Measurements from ENCODE around the gene SYT17. TPM values are rescaled to one million over a fixed set of nuclear protein-coding genes. Genes with fewer than 3 reads are reported as not detected.

The SYT17 gene
- total and polyA plus RNA-seq, 10 of the 15 experiments (the other 5 are each of a cell fraction or from before 2014, with no cell fraction given) = 3.7 to 12.3 (median 5.0) TPM

GRCh38 chr16:19135201-19135842 lies 32.7 kb upstream of the SYT17 start (continued):
- TF ChIP-seq ZBTB40 (IDR thresholded peaks at IDR 0.05; ENCODE audit: borderline replicate concordance) = no peak
- no peak for TF ChIP-seq MTA3 (IDR thresholded peaks at IDR 0.05; ENCODE audit: borderline replicate concordance, low read length)

- DNase-seq (ENCODE audit: low read depth, low spot score) (no peak), FAIRE-seq (no peak), ATAC-seq (no peak)
- no peak overlapping the region for H3K4me3 ChIP-seq
- H4K20me1 ChIP-seq (ENCODE audit: control insufficient read depth, insufficient read depth) = no peaks in the 10 kb centered on the region
- no peak overlapping the region for H2AFZ ChIP-seq (ENCODE audit: control insufficient read depth, low read depth, low read length)
- H3K9me3 ChIP-seq (replicated peaks; ENCODE audit: control insufficient read depth, insufficient read depth, low read length) = no peaks in the 10 kb centered on the region; the same call in 2 of the 3 replicates
- POLR2A ChIA-PET = no interaction called here
- peaks cover 26% of the 10 kb centered on the region for H3K4me1 ChIP-seq (ENCODE audit: control insufficient read depth, insufficient read depth, low read length)
- in situ Hi-C loops (cut with MboI) (no loop called here), intact Hi-C loops (cut with micrococcal nuclease; ENCODE audit: unreplicated experiment) (no loop called here)
- H3K9ac ChIP-seq (ENCODE audit: control insufficient read depth, insufficient read depth, low read length) = no peak overlapping the region
- H3K27ac ChIP-seq (ENCODE audit: control insufficient read depth, insufficient read depth) = no peak overlapping the region
- WGBS (ENCODE audit: insufficient coverage, insufficient replicate concordance, low lambda C conversion rate, missing lambda C conversion rate) = 47% methylated on average over 6 of the region's 7 CpGs
- H3K4me2 ChIP-seq (ENCODE audit: control insufficient read depth, insufficient read depth) = no peak overlapping the region
- CTCF ChIA-PET = interaction anchor here (1.6 kb wide), 1 partner anchor 8 kb away, joined by 4 read pairs; no protein-coding TSS in a partner anchor
- no peaks in the 10 kb centered on the region for H3K27me3 ChIP-seq (replicated peaks in 1 of 2; ENCODE audit: control insufficient read depth in 2 of 2, insufficient read depth in 2 of 2, low read length in 1 of 2)
- no peaks in the 10 kb centered on the region for H3K79me2 ChIP-seq (ENCODE audit: control insufficient read depth, insufficient read depth, low read length)
- RAD21 ChIA-PET (ENCODE audit: unreplicated experiment) = no interaction called here
- H3K36me3 ChIP-seq (ENCODE audit: control insufficient read depth in 2 of 2, insufficient read depth in 2 of 2, low read length in 1 of 2) = no peaks in the 10 kb centered on the region
- no TSS peak for BruUV-seq (replicated peaks)
- TF ChIP-seq RUNX3 (IDR thresholded peaks at IDR 0.05; ENCODE audit: low read length) (no peak), SUZ12 (IDR thresholded peaks at IDR 0.05; ENCODE audit: unreplicated experiment) (no peak), GATAD2B (conservative IDR thresholded peaks at IDR 0.05; ENCODE audit: low read depth) (no peak), PBX3 (IDR thresholded peaks at IDR 0.05; ENCODE audit: insufficient replicate concordance, low read depth, low read length) (no peak), HDGF (IDR thresholded peaks at IDR 0.05) (no peak), BCL11A (IDR thresholded peaks at IDR 0.05; ENCODE audit: low read depth, low read length) (no peak)
- SMC1A ChIA-PET (ENCODE audit: uncharacterized antibody, unreplicated experiment) = interaction anchor here (1.0 to 1.5 kb wide), 2 partner anchors 9 to 26 kb away, joined by 4 read pairs; no protein-coding TSS in a partner anchor
Observed at GRCh38 chr16:19135896-19136438, 32.1 kb upstream of the SYT17 start.

All from GM12878 (cell line).